ENCODE measurements around the gene ELOB.

- TF ChIP-seq CSDC2 (CRISPR knock-in tag; IDR thresholded peaks at IDR 0.05) (no peak), ARNTL (CRISPR knock-in tag; IDR thresholded peaks at IDR 0.05; ENCODE audit: borderline replicate concordance, low read depth) (no peak), ZFP30 (CRISPR knock-in tag; IDR thresholded peaks at IDR 0.05) (no peak), ESRRG (CRISPR knock-in tag; IDR thresholded peaks at IDR 0.05) (no peak), ZFP3 (CRISPR knock-in tag; IDR thresholded peaks at IDR 0.05) (no peak), ZNF70 (CRISPR knock-in tag; IDR thresholded peaks at IDR 0.05) (no peak), RARB (CRISPR knock-in tag; IDR thresholded peaks at IDR 0.05) (no peak), OSR1 (CRISPR knock-in tag; IDR thresholded peaks at IDR 0.05) (no peak), BACH2 (CRISPR knock-in tag; IDR thresholded peaks at IDR 0.05; ENCODE audit: borderline replicate concordance) (no peak), CREB5 (CRISPR knock-in tag; IDR thresholded peaks at IDR 0.05; ENCODE audit: low read depth) (no peak)
- TF ChIP-seq, protein P1, sequence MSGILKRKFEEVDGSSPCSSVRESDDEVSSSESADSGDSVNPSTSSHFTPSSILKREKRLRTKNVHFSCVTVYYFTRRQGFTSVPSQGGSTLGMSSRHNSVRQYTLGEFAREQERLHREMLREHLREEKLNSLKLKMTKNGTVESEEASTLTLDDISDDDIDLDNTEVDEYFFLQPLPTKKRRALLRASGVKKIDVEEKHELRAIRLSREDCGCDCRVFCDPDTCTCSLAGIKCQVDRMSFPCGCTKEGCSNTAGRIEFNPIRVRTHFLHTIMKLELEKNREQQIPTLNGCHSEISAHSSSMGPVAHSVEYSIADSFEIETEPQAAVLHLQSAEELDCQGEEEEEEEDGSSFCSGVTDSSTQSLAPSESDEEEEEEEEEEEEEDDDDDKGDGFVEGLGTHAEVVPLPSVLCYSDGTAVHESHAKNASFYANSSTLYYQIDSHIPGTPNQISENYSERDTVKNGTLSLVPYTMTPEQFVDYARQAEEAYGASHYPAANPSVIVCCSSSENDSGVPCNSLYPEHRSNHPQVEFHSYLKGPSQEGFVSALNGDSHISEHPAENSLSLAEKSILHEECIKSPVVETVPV (CRISPR knock-in tag; IDR thresholded peaks at IDR 0.05): no peak
- TF ChIP-seq, protein P2, sequence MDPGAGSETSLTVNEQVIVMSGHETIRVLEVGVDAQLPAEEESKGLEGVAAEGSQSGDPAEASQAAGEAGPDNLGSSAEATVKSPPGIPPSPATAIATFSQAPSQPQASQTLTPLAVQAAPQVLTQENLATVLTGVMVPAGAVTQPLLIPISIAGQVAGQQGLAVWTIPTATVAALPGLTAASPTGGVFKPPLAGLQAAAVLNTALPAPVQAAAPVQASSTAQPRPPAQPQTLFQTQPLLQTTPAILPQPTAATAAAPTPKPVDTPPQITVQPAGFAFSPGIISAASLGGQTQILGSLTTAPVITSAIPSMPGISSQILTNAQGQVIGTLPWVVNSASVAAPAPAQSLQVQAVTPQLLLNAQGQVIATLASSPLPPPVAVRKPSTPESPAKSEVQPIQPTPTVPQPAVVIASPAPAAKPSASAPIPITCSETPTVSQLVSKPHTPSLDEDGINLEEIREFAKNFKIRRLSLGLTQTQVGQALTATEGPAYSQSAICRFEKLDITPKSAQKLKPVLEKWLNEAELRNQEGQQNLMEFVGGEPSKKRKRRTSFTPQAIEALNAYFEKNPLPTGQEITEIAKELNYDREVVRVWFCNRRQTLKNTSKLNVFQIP (CRISPR knock-in tag; IDR thresholded peaks at IDR 0.05; ENCODE audit: borderline replicate concordance, low read depth): no peak
- TF ChIP-seq, protein P3, sequence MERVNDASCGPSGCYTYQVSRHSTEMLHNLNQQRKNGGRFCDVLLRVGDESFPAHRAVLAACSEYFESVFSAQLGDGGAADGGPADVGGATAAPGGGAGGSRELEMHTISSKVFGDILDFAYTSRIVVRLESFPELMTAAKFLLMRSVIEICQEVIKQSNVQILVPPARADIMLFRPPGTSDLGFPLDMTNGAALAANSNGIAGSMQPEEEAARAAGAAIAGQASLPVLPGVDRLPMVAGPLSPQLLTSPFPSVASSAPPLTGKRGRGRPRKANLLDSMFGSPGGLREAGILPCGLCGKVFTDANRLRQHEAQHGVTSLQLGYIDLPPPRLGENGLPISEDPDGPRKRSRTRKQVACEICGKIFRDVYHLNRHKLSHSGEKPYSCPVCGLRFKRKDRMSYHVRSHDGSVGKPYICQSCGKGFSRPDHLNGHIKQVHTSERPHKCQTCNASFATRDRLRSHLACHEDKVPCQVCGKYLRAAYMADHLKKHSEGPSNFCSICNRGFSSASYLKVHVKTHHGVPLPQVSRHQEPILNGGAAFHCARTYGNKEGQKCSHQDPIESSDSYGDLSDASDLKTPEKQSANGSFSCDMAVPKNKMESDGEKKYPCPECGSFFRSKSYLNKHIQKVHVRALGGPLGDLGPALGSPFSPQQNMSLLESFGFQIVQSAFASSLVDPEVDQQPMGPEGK (CRISPR knock-in tag; IDR thresholded peaks at IDR 0.05; ENCODE audit: borderline replicate concordance): no peak
Measured at GRCh38 chr16:2803545-2804195, 26.6 kb upstream of the ELOB start.
